HL-60 (cell line): ENCODE measurements around the gene NT5C3A.
A peak's percentile ranks its signal among the peaks of the same experiment; 100 is the strongest.

Source experiments
- DNase-seq, 2 experiments: peaks; one replicate each; pipeline ENCODE4 v3.0.0-alpha.2; 2010 to 2020; ENCODE audit warnings: low read depth in 1 of 2, low spot score in 1 of 2
- H3K27ac ChIP-seq: fragments of 250-450 bp; sonication (Bioruptor Pico); replicated peaks from 2 replicates; pipeline ENCODE4 v1.5.1; 2020; ENCODE audit warnings: mild to moderate bottlenecking, moderate library complexity
- H3K27me3 ChIP-seq: fragments of 250-450 bp; sonication (Bioruptor Pico); 2 replicates; pipeline ENCODE4 v1.5.1; 2021; ENCODE audit warnings: mild to moderate bottlenecking, moderate library complexity; ENCODE audit not compliant: insufficient read depth, poor library complexity, severe bottlenecking
- H3K4me3 ChIP-seq: replicated peaks from 2 replicates; pipeline ENCODE4 v1.5.1; 2011; ENCODE audit warnings: mild to moderate bottlenecking, control low read depth, low read length; ENCODE audit not compliant: insufficient read depth
- GABPA ChIP-seq: IDR thresholded peaks from 2 replicates; pipeline ENCODE4 v1.6.1; 2012; ENCODE audit warnings: low read depth
- POLR2AphosphoS5 ChIP-seq: IDR thresholded peaks from 2 replicates; pipeline ENCODE4 v1.6.1; 2012; ENCODE audit warnings: low read depth
- SPI1 ChIP-seq: IDR thresholded peaks from 2 replicates; pipeline ENCODE4 v1.6.1; 2012; ENCODE audit warnings: low read depth, mild to moderate bottlenecking, borderline replicate concordance
- long read RNA-seq: library from polyadenylated mRNA; unstranded; transcript quantifications from one replicate; pipeline ENCODE4 v2.0.0, GENCODE V29; 2020
- TF ChIP-seq, protein P1 (sequence below): IDR thresholded peaks from one replicate; pipeline ENCODE4 v1.5.1; 2011; ENCODE audit warnings: low read length, control low read depth, inconsistent platforms; ENCODE audit not compliant: insufficient read depth
- TF ChIP-seq, protein P2 (sequence below): IDR thresholded peaks from 2 replicates; pipeline ENCODE4 v1.6.1; 2012; ENCODE audit warnings: low read depth; ENCODE audit not compliant: insufficient replicate concordance

Gene NT5C3A
- long read RNA-seq, transcript NT5C3A-204 (10 exons, 1,759 nt), result major isoform, 204 of 399 reads
- long read RNA-seq, transcript NT5C3A-201 (9 exons, 1,704 nt), result minor isoform, 105 of 399 reads
- long read RNA-seq, partial matches to known transcripts, result 25 of 399 reads
- long read RNA-seq, other reads (novel, unspliced or antisense), result 65 of 399 reads

DNA sequence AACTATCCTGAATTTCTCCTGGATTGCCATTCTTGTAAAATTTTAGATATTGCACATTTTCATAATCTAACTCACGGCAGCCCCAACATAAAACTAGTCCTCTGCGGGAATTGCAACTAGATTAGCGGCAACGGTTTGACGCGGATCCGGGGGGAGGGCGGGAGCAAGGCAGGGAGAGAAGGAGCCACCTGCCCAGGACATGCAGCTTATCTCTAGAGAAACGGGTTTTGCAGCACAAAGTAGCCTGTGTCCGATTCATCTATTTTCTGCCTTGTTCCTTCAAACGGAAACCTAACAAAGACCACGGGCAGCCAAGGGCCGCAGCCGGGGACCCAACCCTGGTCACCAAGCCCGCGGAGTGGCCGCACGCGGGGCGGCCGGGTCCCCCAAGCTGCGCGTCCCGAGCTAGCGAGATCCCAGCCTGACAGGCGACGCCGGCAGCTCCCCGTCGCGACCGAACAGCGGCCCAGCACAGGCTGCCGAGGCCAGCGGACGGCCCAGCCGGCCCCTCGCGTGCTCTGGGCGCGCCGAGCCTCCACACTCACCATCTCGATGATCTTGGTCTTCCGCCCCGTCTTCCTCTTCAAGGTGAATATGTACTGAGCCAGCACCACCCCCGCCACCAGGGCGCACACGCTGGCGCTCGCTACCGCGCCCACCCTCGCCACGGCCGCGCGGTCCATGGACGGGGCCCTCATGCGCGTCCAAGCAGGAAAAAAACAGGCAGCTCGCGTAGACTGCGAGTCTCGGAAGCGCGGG, at the start of gene NT5C3A:
NT5C3A (minus strand) TSS at position 754 of the 759 bp plus-strand sequence; CDS start at position 683, 71 bp downstream.
- peak in 1 of 2 experiments; percentile 51 for DNase-seq
- H3K27ac ChIP-seq, result peak within 1 kb of the TSS; percentile 90
- TF ChIP-seq POLR2AphosphoS5 (peak; percentile 80; the same call in 1 of the 2 replicates), GABPA (no peak)

DNA sequence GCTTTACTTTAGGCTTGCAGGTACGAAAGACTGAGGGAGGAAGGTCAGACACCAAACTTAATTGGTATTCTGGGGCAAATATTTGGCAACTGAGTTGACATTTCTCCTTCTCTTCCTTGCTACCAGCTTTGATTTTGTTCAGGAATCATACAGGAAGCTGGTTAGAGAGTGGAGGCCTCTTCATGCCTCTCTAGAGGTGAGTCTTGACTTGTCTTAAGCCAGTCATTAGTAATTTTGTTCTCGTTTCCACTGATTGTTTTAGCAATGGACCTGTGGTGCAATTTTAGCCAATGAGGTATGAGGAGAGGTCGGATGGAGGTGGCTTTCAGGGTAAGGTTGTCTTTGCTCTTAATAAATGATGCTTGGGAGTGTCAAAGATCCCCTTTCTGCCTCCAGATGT, 49.0 kb upstream of the NT5C3A start:
- TF ChIP-seq, protein P1, sequence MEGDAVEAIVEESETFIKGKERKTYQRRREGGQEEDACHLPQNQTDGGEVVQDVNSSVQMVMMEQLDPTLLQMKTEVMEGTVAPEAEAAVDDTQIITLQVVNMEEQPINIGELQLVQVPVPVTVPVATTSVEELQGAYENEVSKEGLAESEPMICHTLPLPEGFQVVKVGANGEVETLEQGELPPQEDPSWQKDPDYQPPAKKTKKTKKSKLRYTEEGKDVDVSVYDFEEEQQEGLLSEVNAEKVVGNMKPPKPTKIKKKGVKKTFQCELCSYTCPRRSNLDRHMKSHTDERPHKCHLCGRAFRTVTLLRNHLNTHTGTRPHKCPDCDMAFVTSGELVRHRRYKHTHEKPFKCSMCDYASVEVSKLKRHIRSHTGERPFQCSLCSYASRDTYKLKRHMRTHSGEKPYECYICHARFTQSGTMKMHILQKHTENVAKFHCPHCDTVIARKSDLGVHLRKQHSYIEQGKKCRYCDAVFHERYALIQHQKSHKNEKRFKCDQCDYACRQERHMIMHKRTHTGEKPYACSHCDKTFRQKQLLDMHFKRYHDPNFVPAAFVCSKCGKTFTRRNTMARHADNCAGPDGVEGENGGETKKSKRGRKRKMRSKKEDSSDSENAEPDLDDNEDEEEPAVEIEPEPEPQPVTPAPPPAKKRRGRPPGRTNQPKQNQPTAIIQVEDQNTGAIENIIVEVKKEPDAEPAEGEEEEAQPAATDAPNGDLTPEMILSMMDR, result no peak
- TF ChIP-seq GABPA (no peak), SPI1 (no peak), POLR2AphosphoS5 (no peak)
- TF ChIP-seq, protein P2, sequence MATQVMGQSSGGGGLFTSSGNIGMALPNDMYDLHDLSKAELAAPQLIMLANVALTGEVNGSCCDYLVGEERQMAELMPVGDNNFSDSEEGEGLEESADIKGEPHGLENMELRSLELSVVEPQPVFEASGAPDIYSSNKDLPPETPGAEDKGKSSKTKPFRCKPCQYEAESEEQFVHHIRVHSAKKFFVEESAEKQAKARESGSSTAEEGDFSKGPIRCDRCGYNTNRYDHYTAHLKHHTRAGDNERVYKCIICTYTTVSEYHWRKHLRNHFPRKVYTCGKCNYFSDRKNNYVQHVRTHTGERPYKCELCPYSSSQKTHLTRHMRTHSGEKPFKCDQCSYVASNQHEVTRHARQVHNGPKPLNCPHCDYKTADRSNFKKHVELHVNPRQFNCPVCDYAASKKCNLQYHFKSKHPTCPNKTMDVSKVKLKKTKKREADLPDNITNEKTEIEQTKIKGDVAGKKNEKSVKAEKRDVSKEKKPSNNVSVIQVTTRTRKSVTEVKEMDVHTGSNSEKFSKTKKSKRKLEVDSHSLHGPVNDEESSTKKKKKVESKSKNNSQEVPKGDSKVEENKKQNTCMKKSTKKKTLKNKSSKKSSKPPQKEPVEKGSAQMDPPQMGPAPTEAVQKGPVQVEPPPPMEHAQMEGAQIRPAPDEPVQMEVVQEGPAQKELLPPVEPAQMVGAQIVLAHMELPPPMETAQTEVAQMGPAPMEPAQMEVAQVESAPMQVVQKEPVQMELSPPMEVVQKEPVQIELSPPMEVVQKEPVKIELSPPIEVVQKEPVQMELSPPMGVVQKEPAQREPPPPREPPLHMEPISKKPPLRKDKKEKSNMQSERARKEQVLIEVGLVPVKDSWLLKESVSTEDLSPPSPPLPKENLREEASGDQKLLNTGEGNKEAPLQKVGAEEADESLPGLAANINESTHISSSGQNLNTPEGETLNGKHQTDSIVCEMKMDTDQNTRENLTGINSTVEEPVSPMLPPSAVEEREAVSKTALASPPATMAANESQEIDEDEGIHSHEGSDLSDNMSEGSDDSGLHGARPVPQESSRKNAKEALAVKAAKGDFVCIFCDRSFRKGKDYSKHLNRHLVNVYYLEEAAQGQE, result no peak
- no peak for DNase-seq
- H3K27me3 ChIP-seq, result no peaks in the 10 kb centered on the region

More for the DNA sequence above, at the start of gene NT5C3A:
- Histone ChIP-seq H3K27me3 (no peaks in the 10 kb centered on the region), H3K4me3 (peak within 1 kb of the TSS; percentile 90)

DNA sequence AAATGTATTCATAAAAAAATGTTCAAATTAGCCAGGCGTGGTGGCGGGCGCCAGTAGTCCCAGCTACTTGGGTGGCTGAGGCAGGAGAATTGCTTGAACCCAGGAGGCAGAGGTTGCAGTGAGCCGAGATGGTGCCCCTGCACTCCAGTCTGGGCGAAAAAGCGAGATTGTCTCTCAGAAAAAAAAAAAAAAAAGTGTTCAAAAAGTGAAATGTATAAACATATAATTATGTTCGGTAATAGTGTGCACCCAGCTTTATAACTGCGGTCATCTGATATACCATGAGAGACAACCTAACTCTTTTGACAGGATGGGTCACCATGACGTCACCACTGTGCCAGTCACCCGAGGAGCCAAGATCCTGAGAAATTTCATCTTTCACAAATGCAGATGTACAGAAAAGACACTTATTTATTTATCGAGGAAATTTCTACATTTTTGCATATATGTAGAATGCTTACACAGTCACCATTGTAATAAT, 47.2 kb upstream of the NT5C3A start:
- H3K4me3 ChIP-seq, result peak overlapping the region; percentile 76
- H3K27ac ChIP-seq, result no peak overlapping the region
- TF ChIP-seq, protein P2, result no peak
- no peak for TF ChIP-seq POLR2AphosphoS5
- TF ChIP-seq GABPA, result no peak
- TF ChIP-seq, protein P1, result no peak
- no peak for TF ChIP-seq SPI1
- H3K27me3 ChIP-seq, result no peaks in the 10 kb centered on the region
- peak in 1 of 2 experiments; percentile 11 for DNase-seq

More for the DNA sequence above, 49.0 kb upstream of the NT5C3A start:
- H3K4me3 ChIP-seq, result no peak overlapping the region
- H3K27ac ChIP-seq, result no peak overlapping the region

- peak; percentile 61; the same call in 1 of the 2 replicates for TF ChIP-seq SPI1
- TF ChIP-seq, protein P1, result no peak
- peak within 1 kb of the TSS; percentile 52 for H3K27ac ChIP-seq
- no peaks in the 10 kb centered on the region for H3K27me3 ChIP-seq
- DNase-seq, result peak in 1 of 2 experiments; percentile 66
- H3K4me3 ChIP-seq, result peak within 1 kb of the TSS; percentile 80
Measured at GRCh38 chr7:33109005-33109757, 46.6 kb upstream of the NT5C3A start, which contains the start of gene RP9. RP9 (minus strand) TSS chr7:33109404; CDS start chr7:33109372, 32 bp downstream.
